Upper lobe of left lung (tissue), 6 donors: Measurements from ENCODE around the gene PPDPF. TPM values are rescaled to one million over a fixed set of nuclear protein-coding genes. Genes with fewer than 3 reads are reported as not detected.

Experiments used
- ATAC-seq, 2 donors: fragments of 200-7000 bp; cut with Tn5 transposase; one replicate each; pipeline ENCODE4 v1.9.1; 2022; ENCODE audit warnings: mild to moderate bottlenecking in 2 of 2, moderate library complexity in 2 of 2; ENCODE audit not compliant: low FRiP score in 2 of 2
- DNase-seq, 2 donors: peaks; one replicate each; pipeline ENCODE4 v3.0.0-alpha.2; 2019 to 2020
- H3K27ac ChIP-seq, 4 donors: fragments of 200-600 bp; sonication (generic); one replicate each; pipeline ENCODE4 v1.5.1; 2016 to 2019
- H3K27me3 ChIP-seq, 4 donors: fragments of 200-600 bp; sonication (generic); one replicate each; pipeline ENCODE4 v1.5.1; 2017 to 2019
- H3K36me3 ChIP-seq, 4 donors: fragments of 200-600 bp; sonication (generic); one replicate each; pipeline ENCODE4 v1.5.1; 2016 to 2019
- H3K4me1 ChIP-seq, 4 donors: fragments of 200-600 bp; sonication (generic); one replicate each; pipeline ENCODE4 v1.5.1; 2018 to 2019
- H3K4me3 ChIP-seq, 4 donors: fragments of 200-600 bp; sonication (generic); one replicate each; pipeline ENCODE4 v1.5.1; 2017 to 2019; ENCODE audit warnings: mild to moderate bottlenecking in 2 of 4, moderate library complexity in 1 of 4
- H3K9me3 ChIP-seq, 4 donors: fragments of 200-600 bp; sonication (generic); one replicate each; pipeline ENCODE4 v1.5.1; 2018 to 2019
- CTCF ChIP-seq, 6 experiments: fragments of 450-650 bp in 4 of 6; fragments of 200-600 bp in 2 of 6; sonication (generic) in 2 of 6; IDR thresholded peaks; one replicate each; pipeline ENCODE4 v1.5.1; 2016 to 2019; ENCODE audit warnings: antibody characterized with exemption in 6 of 6
- EP300 ChIP-seq, 4 donors: sonication (generic); formaldehyde crosslinking; IDR thresholded peaks; one replicate each; pipeline ENCODE4 v1.5.1; 2017; ENCODE audit warnings: antibody characterized with exemption in 4 of 4, control low read depth in 2 of 4
- POLR2A ChIP-seq, 4 donors: fragments of 450-650 bp; IDR thresholded peaks; one replicate each; pipeline ENCODE4 v1.5.1; 2016 to 2017; ENCODE audit warnings: antibody characterized with exemption in 4 of 4, mild to moderate bottlenecking in 2 of 4
- POLR2AphosphoS5 ChIP-seq, 2 donors: sonication (generic); formaldehyde crosslinking; IDR thresholded peaks; one replicate each; pipeline ENCODE4 v1.5.1; 2017; ENCODE audit warnings: antibody characterized with exemption in 2 of 2
- WGBS, 2 donors: methylation state at CpG; one replicate each; pipeline ENCODE4 v1.1.5; 2017 to 2018; 5-methylcytosine and 5-hydroxymethylcytosine counted together
- total RNA-seq, 6 donors: library from RNA; depleted of rRNA in 4 of 6; stranded (reverse); fragments of >200 nt in 4 of 6; gene quantifications; one replicate each; pipeline versions ENCODE4 v1.1.0 to v1.2.1, GENCODE V29; 2016 to 2021
- donor health status: DM: no; HTN: no; CAD: no; lungs with moderate emphysema.
- donor health status: DM: no; HTN: yes; CAD: no; lungs with severe emphysema.

Gene PPDPF
- 100 to 1,000 TPM in 5 of 6 donors, 10 to 100 TPM in 1; 91.1 to 468 (median 416) TPM for total RNA-seq

GRCh38 chr20:63520504-63520933 is at the start of gene PPDPF:
Gene PPDPF (plus strand): TSS chr20:63520765. CDS start chr20:63521309, 544 bp downstream.
- Histone ChIP-seq H3K4me3 (peak within 1 kb of the TSS; percentile 63 to 97 (median 80)), H3K36me3 (peaks cover 0 to 7% (median 5%) of the 10 kb centered on the region in 4 donors), H3K4me1 (peaks cover 13 to 36% (median 31%) of the 10 kb centered on the region in 4 donors), H3K9me3 (no peaks in the 10 kb centered on the region), H3K27me3 (no peaks in the 10 kb centered on the region), H3K27ac (peak within 1 kb of the TSS; percentile 89 to 97 (median 92))
- ATAC-seq (peak; percentile 88 to 96), DNase-seq (peak; percentile 83 to 98)
- WGBS, 2 donors, result no CpG with 5 or more reads among the region's 64 CpGs
- peak in 1 of 6 experiments; percentile 3 for TF ChIP-seq CTCF (IDR thresholded peaks at IDR 0.05)
- no peak for TF ChIP-seq EP300 (IDR thresholded peaks at IDR 0.05)
- peak in 3 of 4 donors; percentile 57 to 97 (median 79) for TF ChIP-seq POLR2A (IDR thresholded peaks at IDR 0.05)
- TF ChIP-seq POLR2AphosphoS5 (IDR thresholded peaks at IDR 0.05), result peak; percentile 96

- ATAC-seq (no peak), DNase-seq (peak in 1 of 2 donors; percentile 78)
- WGBS, 2 donors, result 14% methylated on average over 34 of the region's 46 CpGs; no CpG with 5 or more reads in 1 of the 2 donors
Measured at GRCh38 chr20:63471002-63471716, 49.4 kb upstream of the PPDPF start.

GRCh38 chr20:63471717-63471980 is 48.9 kb upstream of the PPDPF start:
- TF ChIP-seq POLR2A (IDR thresholded peaks at IDR 0.05) (no peak), POLR2AphosphoS5 (IDR thresholded peaks at IDR 0.05) (no peak), CTCF (IDR thresholded peaks at IDR 0.05) (no peak), EP300 (IDR thresholded peaks at IDR 0.05) (no peak)
- Histone ChIP-seq H3K36me3 (no peaks in the 10 kb centered on the region), H3K4me1 (peaks cover 10 to 13% (median 12%) of the 10 kb centered on the region in 4 donors), H3K27me3 (peaks cover 0 to 38% (median 21%) of the 10 kb centered on the region in 4 donors), H3K4me3 (peak overlapping the region in 1 of 4 donors; percentile 24), H3K27ac (no peak overlapping the region), H3K9me3 (no peaks in the 10 kb centered on the region)
- ATAC-seq (no peak), DNase-seq (no peak)
- WGBS, 2 donors, result no CpG with 5 or more reads among the region's 27 CpGs

More at GRCh38 chr20:63471002-63471716, 49.4 kb upstream of the PPDPF start:
- Histone ChIP-seq H3K9me3 (no peaks in the 10 kb centered on the region), H3K4me1 (peaks cover 10 to 13% (median 12%) of the 10 kb centered on the region in 4 donors), H3K27me3 (peaks cover 0 to 38% (median 21%) of the 10 kb centered on the region in 4 donors), H3K27ac (no peak overlapping the region), H3K4me3 (no peak overlapping the region), H3K36me3 (no peaks in the 10 kb centered on the region)
- TF ChIP-seq CTCF (IDR thresholded peaks at IDR 0.05), result no peak
- TF ChIP-seq POLR2A (IDR thresholded peaks at IDR 0.05), result no peak
- TF ChIP-seq POLR2AphosphoS5 (IDR thresholded peaks at IDR 0.05), result no peak
- TF ChIP-seq EP300 (IDR thresholded peaks at IDR 0.05), result no peak

GRCh38 chr20:63471981-63472831 is 48.4 kb upstream of the PPDPF start, which contains the start of gene KCNQ2:
Gene KCNQ2 (minus strand): TSS chr20:63472655. CDS start chr20:63472463, 192 bp downstream.
- DNase-seq, result peak in 1 of 2 donors; percentile 85
- Histone ChIP-seq H3K27me3 (peaks cover 0 to 38% (median 22%) of the 10 kb centered on the region in 4 donors), H3K27ac (no peak within 1 kb of the TSS), H3K36me3 (no peaks in the 10 kb centered on the region), H3K9me3 (no peaks in the 10 kb centered on the region), H3K4me1 (peaks cover 10 to 13% (median 12%) of the 10 kb centered on the region in 4 donors), H3K4me3 (peak within 1 kb of the TSS in 3 of 4 donors; percentile 16 to 24 (median 23))
- TF ChIP-seq CTCF (IDR thresholded peaks at IDR 0.05), result no peak
- no peak for TF ChIP-seq EP300 (IDR thresholded peaks at IDR 0.05)
- TF ChIP-seq POLR2AphosphoS5 (IDR thresholded peaks at IDR 0.05), result no peak
- no peak for TF ChIP-seq POLR2A (IDR thresholded peaks at IDR 0.05)
- no peak for ATAC-seq
- 0 to 4% methylated on average over 18 to 33 of the region's 111 CpGs for WGBS, 2 donors
